Kidney (tissue), 14 donors: ENCODE results near the gene MYH10. TPM values are rescaled to one million over a fixed set of nuclear protein-coding genes. Genes with fewer than 3 reads are reported as not detected.

Experiments used
- DNase-seq, 5 donors: peaks; one replicate each; pipeline ENCODE4 v3.0.0-alpha.2; 2013 to 2020
- FAIRE-seq: peaks from 2 replicates; lab custom pipeline; 2012; peaks lifted over from hg19 to GRCh38; lab: Jason Lieb, UNC
- H3K27ac ChIP-seq, 2 donors: one replicate each; pipeline ENCODE4 v1.7.0; 2013; ENCODE audit warnings: low read depth in 2 of 2, low read length in 2 of 2, inconsistent platforms in 1 of 2
- H3K27me3 ChIP-seq: one replicate; pipeline ENCODE4 v1.7.1; 2013; ENCODE audit warnings: low read length, inconsistent platforms; ENCODE audit not compliant: control insufficient read depth, insufficient read depth
- H3K36me3 ChIP-seq, 3 donors: one replicate each; pipeline versions ENCODE4 v1.7.0 to v1.7.1; 2013; ENCODE audit warnings: low read length in 3 of 3, control low read depth in 1 of 3, inconsistent platforms in 1 of 3; ENCODE audit not compliant: insufficient read depth in 3 of 3, control insufficient read depth in 2 of 3
- H3K4me1 ChIP-seq, 3 donors: one replicate each; pipeline versions ENCODE4 v1.7.0 to v1.7.1; 2013; ENCODE audit warnings: low read length in 3 of 3, inconsistent platforms in 1 of 3, low read depth in 1 of 3; ENCODE audit not compliant: control insufficient read depth in 2 of 3, insufficient read depth in 2 of 3
- H3K4me3 ChIP-seq, 3 donors: one replicate each; pipeline versions ENCODE4 v1.7.0 to v1.8.1; 2013; ENCODE audit warnings: low read length in 3 of 3, control low read depth in 1 of 3, inconsistent platforms in 1 of 3
- H3K9ac ChIP-seq, 3 donors: one replicate each; pipeline versions ENCODE4 v1.7.0 to v1.7.1; 2013; ENCODE audit warnings: low read length in 3 of 3, control low read depth in 1 of 3, inconsistent platforms in 1 of 3
- H3K9me3 ChIP-seq, 3 donors: one replicate each; pipeline versions ENCODE4 v1.7.0 to v1.7.1; 2013; ENCODE audit warnings: low read length in 3 of 3, control low read depth in 1 of 3, inconsistent platforms in 1 of 3; ENCODE audit not compliant: control insufficient read depth in 2 of 3, insufficient read depth in 1 of 3
- CTCF ChIP-seq: IDR thresholded peaks from 3 replicates; pipeline ENCODE4 v1.5.1; 2012; ENCODE audit warnings: mild to moderate bottlenecking, moderate library complexity, borderline replicate concordance; ENCODE audit not compliant: insufficient read depth; ENCODE audit errors: extremely low read depth
- intact Hi-C: fragments of 100-400 bp; cut with DNase I; formaldehyde crosslinking; loops from one replicate; pipeline ENCODE4 v1.11.1; 2022
- polyA plus RNA-seq: library from polyadenylated mRNA; stranded (reverse); fragments of 350-450 nt; fragmentation: Illumina TruSeq; extraction: RNeasy Lipid Tissue Mini Kit (QIAGEN cat#74804); gene quantifications from one replicate; pipeline ENCODE4 v1.2.3, GENCODE V29; 2014; ENCODE audit warnings: low read depth, low replicate concordance; ENCODE audit not compliant: insufficient read depth
- total RNA-seq: library from RNA; stranded (reverse); fragmentation: NEBNext Ultra II Directional; extraction: Animal tissue kit (Norgen Biotek cat#: 25700); gene quantifications from one replicate; pipeline ENCODE4 v1.2.1, GENCODE V29; 2021
- donor health status: control.
- donor health status: control.
- donor health status: control.
- donor health status: control.
- donor health status: control.
- donor health status: DM: yes; HTN: yes; CAD: no.
- donor health status: Normal renal cell carcinoma (clear cell type).

Gene MYH10
- total and polyA plus RNA-seq, 2 donors from 2014 or later: 23.6 to 104 TPM

DNA sequence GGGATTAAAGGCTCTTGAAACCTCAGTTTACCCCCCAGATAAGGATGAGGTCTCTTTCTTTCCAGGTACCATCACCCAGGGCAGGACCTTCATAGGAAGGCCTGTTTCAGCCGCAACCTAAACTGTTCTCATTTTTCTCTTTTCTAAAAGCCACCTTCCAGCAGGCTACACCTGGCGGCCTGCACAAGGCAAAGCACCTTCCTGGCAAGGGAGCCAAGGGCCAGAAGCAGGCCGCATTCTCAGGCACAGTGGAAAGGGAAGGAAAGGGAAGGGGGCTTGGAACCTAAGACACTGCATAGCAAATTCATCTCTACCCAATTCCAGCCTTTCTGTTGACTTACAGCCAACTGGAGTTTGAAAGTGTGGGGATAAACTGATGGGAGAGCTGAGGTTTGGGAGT is 203.7 kb downstream of the MYH10 start:
- DNase-seq: no peak
- Histone ChIP-seq H3K9ac (no peak overlapping the region), H3K27ac (no peak overlapping the region), H3K4me1 (no peaks in the 10 kb centered on the region), H3K27me3 (no peaks in the 10 kb centered on the region), H3K36me3 (no peaks in the 10 kb centered on the region), H3K4me3 (no peak overlapping the region), H3K9me3 (no peaks in the 10 kb centered on the region)
- intact Hi-C loops: no loop called here
- no peak for FAIRE-seq
- no peak for TF ChIP-seq CTCF

GRCh38 chr17:8426094-8426720 is 204.3 kb downstream of the MYH10 start:
- FAIRE-seq: no peak
- Histone ChIP-seq H3K27me3 (no peaks in the 10 kb centered on the region), H3K27ac (no peak overlapping the region), H3K36me3 (no peaks in the 10 kb centered on the region), H3K9ac (no peak overlapping the region), H3K9me3 (no peaks in the 10 kb centered on the region), H3K4me3 (no peak overlapping the region), H3K4me1 (no peaks in the 10 kb centered on the region)
- no peak for TF ChIP-seq CTCF
- no peak for DNase-seq
- intact Hi-C loops: no loop called here

Other genes with a start within 250 kb of the MYH10 start
- gene RPL26, start 247.5 kb downstream of the MYH10 start, total RNA-seq: 1,267 TPM
- gene RPL26, start 247.5 kb downstream of the MYH10 start, polyA plus RNA-seq: 2,696 TPM
- not detected for gene RNF222, start 232.9 kb downstream of the MYH10 start, total RNA-seq
- not detected for gene RNF222, start 232.9 kb downstream of the MYH10 start, polyA plus RNA-seq
- 66.1 TPM for gene NDEL1, start 194.8 kb downstream of the MYH10 start, total RNA-seq
- gene NDEL1, start 194.8 kb downstream of the MYH10 start, polyA plus RNA-seq: 17.9 TPM
- not detected for gene CCDC42, start 114.1 kb upstream of the MYH10 start, total RNA-seq
- not detected for gene CCDC42, start 114.1 kb upstream of the MYH10 start, polyA plus RNA-seq
- not detected for gene SPDYE4, start 127.8 kb upstream of the MYH10 start, total RNA-seq
- gene SPDYE4, start 127.8 kb upstream of the MYH10 start, polyA plus RNA-seq: not detected
- gene MFSD6L, start 168.6 kb upstream of the MYH10 start, total RNA-seq: 3.8 TPM
- 3.1 TPM for gene MFSD6L, start 168.6 kb upstream of the MYH10 start, polyA plus RNA-seq
- gene PIK3R6, start 236.9 kb upstream of the MYH10 start, total RNA-seq: 2.3 TPM
- 0.17 TPM for gene PIK3R6, start 236.9 kb upstream of the MYH10 start, polyA plus RNA-seq